ENCODE data around the gene RNF208. TPM values are rescaled to one million over a fixed set of nuclear protein-coding genes. Genes with fewer than 3 reads are reported as not detected.

Gene RNF208
- total RNA-seq, 2 donors from 2014 or later, result 6.6 to 10.3 TPM

DNA sequence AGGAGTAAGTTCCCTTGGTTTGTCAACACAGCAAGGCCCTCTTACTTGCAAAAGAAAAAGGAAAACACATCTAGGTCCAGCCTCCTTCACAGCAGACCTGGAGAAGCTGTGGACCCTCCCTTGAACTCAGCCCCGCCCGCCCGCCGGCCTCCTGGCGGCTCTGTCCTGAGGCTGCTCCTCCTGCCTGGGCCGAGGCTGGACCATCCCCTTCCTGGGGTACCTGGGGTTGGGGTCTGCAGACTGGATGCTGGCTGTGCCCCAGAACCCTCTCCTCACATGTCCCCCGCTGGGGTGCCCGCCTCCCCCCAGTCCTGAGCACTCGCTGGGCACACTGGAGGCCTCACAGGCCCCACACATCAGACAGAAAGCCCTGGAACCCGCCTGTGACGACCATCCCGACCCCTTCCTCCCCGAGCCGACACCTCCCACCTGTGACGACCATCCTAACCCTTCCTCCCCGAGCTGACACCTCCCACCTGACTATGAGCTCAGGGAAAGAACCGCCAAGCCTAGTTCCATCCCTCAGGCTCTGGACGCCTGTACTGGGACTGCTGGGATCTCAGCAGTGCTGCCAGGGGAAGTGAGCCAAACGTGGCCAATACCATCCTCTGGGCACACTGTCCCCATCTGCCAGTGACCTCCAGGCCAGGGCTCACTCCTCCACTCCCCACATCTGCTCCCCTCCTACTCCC is 43.0 kb downstream of the RNF208 start:
- H3K9me3 Mint-ChIP-seq, result no peaks in the 10 kb centered on the region
- H3K27ac Mint-ChIP-seq, result no peak overlapping the region
- ATAC-seq (replicated peaks in 1 of 2) (no peak), DNase-seq (no peak)
- no peaks in the 10 kb centered on the region for H3K27me3 Mint-ChIP-seq (ENCODE audit: low read depth)
- no peaks in the 10 kb centered on the region for H3K4me1 Mint-ChIP-seq (ENCODE audit: low read depth)
- no peak overlapping the region for H3K4me3 Mint-ChIP-seq
- peaks cover 3% of the 10 kb centered on the region in 2 donors for H3K36me3 Mint-ChIP-seq (ENCODE audit: insufficient read depth in 2 of 2)

DNA sequence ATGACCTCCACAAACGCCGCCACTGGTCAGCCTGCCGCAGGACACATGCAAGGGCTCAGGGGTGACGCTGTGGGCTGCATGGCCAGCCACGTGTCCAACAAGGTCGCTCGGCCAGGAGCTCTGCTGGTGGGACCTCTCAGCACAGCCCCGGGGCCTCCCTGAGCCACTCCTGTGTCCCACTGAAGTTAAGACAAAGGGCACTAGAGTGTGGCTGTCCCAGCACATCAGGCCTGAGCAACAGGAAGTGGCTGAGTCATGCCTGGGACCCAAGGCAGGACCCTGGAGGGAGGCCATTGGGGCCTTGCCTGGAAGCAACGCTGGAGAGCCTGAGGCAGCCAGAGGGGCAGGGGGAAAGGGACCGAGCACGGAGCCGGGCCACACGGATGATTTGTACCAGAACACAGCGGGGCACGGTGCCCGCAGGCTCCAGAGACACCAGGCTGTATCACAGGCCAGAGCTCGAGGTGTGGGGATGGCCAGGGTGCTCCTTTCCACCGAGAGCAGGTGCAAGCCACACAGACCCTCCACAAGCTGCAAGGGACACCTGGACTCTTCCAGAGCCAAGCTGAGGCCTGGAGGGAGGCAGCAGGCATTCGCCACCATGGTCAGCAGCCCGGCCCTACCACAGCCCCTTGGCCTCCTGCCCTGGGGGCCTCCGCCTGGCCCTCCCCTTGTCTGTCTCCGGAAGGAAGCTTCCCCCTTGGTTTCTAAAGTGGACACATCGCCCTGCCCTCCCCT is 43.7 kb downstream of the RNF208 start:
- peaks cover 3% of the 10 kb centered on the region in 2 donors for H3K36me3 Mint-ChIP-seq (ENCODE audit: insufficient read depth in 2 of 2)
- DNase-seq, result no peak
- no peak for ATAC-seq (replicated peaks in 1 of 2)
- no peaks in the 10 kb centered on the region for H3K9me3 Mint-ChIP-seq
- H3K27ac Mint-ChIP-seq, result no peak overlapping the region
- no peak overlapping the region for H3K4me3 Mint-ChIP-seq
- H3K27me3 Mint-ChIP-seq (ENCODE audit: low read depth), result peaks cover 3% of the 10 kb centered on the region
- H3K4me1 Mint-ChIP-seq (ENCODE audit: low read depth), result peaks cover 3% of the 10 kb centered on the region

DNA sequence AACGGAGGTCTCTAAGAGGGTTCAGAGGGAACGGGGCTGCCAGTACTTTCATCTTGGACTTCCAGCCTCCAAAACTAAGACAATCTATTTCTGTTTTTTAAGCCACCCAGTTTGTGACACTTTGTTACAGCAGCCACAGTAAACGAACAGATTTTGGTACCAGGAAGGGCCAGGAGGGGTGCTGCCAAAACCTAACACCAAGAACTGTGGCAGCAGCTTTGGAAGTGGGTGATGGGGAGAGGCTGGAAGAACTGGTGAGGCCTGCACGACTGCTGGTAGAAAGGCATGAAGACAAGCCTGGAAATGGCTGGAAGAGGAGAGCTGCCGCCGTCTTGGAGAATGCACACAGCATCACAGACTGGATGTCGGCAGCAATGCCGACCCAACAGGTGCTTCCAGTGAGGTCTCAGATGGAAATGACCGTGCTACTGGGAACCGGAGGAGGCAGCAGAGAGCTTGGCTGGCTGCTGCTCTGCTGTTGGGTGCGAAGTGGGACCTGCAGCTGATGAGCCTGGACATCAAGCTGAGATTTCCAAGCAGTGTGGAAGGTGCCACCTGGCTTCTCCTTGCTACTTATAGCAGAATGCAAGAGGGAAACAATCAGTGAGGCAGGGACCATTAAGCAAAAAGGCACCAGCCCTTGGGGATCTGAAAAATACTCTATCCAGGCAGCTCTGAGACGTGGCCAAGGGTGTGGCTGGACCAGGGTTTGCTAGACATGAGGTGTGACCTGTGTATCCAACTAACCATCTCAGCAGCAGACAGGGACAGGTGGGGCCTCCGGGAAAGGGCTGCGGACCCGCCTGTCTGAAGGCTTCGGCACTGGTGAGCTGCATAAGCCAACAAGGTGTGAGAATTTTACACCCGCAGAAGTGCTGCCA is 45.5 kb downstream of the RNF208 start:
- peak in 1 of 2 donors; percentile 33 for DNase-seq
- peak; percentile 38 to 39 for ATAC-seq (replicated peaks in 1 of 2)
- H3K36me3 Mint-ChIP-seq (ENCODE audit: insufficient read depth in 2 of 2), result no peaks in the 10 kb centered on the region
- peaks cover 10% of the 10 kb centered on the region for H3K27me3 Mint-ChIP-seq (ENCODE audit: low read depth)
- H3K4me1 Mint-ChIP-seq (ENCODE audit: low read depth), result peaks cover 6% of the 10 kb centered on the region
- H3K9me3 Mint-ChIP-seq, result no peaks in the 10 kb centered on the region
- H3K4me3 Mint-ChIP-seq, result no peak overlapping the region
- H3K27ac Mint-ChIP-seq, result no peak overlapping the region

DNA sequence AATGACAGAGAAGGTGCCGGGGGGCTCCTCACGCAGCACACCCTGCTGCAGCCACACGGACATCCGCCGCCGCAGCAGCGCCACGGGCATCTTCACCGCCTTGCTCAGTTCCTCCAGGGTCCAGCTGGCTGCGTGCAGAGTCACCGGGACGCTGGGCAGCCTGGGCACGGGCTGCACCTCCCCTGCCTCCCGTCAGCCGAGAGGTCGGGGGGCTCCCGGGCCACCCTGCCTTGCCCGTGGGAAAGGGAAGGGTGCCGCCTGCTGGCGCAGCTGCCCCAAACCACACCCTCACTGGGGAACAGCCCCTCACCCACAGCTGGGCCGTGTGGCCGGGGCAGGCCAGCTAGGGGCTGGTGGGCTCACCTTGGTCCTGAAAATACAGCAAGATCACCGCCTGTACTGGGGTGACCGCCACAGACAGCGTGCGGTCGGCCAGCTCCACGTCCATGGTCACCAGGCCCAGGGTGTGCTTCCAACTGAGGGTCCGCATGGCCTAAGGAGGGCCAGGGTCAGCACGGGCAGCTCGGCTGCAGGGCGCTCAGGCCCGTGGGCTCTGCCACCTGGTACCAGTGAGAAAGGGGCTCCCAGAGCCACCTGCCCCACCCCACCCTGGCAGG is 46.6 kb downstream of the RNF208 start:
- Mint-ChIP-seq H3K36me3 (ENCODE audit: insufficient read depth in 2 of 2) (no peaks in the 10 kb centered on the region), H3K27ac (no peak overlapping the region), H3K4me1 (ENCODE audit: low read depth) (peaks cover 6% of the 10 kb centered on the region), H3K27me3 (ENCODE audit: low read depth) (peaks cover 16% of the 10 kb centered on the region), H3K4me3 (no peak overlapping the region), H3K9me3 (no peaks in the 10 kb centered on the region)
- ATAC-seq (replicated peaks in 1 of 2) (no peak), DNase-seq (no peak)

DNA sequence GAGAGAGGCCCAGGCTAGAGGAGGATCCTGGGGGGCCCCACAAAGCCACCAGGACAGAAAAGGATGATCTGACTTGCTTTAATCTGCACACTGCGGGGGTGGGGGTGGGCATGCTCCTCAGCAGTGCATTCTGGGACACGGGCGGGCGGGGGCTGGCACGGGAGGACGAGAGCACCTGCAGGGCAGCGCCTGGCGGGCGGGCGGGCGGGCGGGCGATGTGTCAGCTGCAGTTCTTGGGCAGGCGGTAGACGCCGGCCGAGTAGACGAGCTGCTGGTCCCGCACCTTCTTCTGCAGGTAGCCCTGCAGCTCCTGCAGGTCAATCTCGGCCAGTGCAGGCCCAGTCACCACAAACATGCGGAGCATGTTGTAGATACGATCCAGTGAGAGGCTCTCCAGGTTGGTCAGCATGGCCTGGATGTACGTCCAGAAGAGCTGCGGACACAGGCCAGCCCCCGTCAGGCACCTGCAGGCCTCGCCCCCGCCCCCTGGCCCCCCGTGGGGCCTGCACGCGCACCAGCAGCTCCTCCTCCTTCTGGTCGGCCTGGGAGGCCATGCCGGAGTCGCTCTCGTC is 47.2 kb downstream of the RNF208 start:
- Mint-ChIP-seq H3K36me3 (ENCODE audit: insufficient read depth in 2 of 2) (no peaks in the 10 kb centered on the region), H3K4me1 (ENCODE audit: low read depth) (peaks cover 6% of the 10 kb centered on the region), H3K9me3 (no peaks in the 10 kb centered on the region), H3K27ac (no peak overlapping the region), H3K4me3 (no peak overlapping the region), H3K27me3 (ENCODE audit: low read depth) (peaks cover 21% of the 10 kb centered on the region)
- DNase-seq, result no peak
- peak in 1 of 2 donors; percentile 10 for ATAC-seq (replicated peaks in 1 of 2)

DNA sequence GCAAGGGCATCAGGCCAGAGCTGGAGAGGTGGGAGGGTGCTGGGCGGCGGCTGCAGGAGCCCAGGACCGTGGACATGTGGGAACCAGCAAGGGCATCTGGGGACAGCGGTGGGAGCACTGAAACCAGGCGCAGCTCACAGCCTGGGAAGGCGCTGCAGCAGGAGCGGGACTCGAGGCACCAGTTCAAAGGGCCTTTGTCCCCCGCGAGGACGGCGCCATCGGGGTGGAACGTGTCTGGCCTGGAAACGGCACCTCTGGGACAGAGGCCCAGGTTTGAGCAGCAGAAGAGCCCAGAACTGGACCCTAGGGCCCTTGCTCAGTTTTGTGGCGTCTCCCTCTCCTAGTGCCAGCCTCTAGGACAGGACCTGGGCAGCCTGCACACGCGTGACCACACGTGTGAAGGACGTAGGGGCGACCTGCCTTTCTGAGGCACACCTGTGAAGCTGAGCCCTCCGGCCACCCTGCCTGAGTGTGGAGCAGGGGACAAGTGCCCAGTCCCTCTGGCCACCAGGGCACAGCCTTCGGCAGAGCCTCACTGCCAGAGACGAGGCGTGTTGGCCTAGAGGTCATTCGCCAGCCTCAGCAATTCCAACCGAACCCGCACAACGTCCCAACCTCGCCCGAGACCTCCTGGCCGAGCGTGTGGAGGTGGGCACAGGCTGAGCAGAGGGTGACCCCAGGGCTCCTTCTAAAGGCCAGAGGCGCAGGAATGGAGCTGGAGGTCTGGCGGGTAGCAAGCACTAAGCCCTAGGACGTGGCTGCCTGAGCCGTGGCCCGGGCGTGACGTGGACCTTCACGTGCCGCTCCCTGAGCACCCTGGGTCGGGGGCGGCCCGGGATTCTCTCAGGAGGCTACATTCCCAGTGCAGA is 48.0 kb downstream of the RNF208 start:
- Mint-ChIP-seq H3K27ac (no peak overlapping the region), H3K4me3 (no peak overlapping the region)

DNA sequence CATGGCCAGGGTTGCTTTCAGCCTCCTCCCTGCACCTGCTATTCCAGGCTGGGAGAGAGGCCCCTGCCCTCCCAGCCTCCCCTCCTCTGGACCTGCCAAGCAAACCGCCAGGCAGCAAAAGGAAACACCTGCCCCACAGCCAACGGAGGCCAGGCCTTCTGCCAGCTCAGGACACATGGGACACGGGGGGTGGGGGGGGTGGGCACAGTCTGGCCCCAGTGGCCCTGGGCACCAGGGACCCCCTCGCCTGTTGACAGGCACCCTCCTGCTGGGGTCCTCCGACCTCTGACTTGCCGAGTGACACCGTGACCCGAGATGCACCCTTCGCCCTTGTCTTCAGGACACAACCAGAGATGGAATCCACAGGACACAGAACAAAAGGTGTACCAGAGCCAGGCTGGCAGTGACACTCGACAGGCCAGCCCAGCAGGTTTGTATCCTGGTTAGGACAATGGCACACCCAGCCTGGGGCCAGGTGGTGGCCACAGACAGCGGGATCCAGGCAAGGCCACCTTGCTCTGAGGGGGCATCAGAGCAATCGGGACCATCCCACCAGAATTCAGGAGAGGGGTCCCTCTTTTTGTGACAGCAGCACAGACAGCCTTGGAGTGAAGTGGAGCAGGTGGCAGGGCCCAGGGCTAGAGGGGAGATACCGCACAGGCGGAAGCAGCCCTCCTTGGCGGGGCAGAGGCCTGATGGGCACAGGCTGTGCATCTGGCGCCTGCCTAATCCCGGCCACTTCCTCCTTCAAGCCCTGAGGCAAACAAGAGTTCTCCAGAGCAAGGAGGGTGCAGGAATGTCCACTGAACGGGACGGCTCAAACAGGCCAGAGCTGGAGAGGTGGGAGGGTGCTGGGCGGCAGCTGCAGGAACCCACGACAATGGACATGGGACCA is 48.9 kb downstream of the RNF208 start:
- Mint-ChIP-seq H3K4me1 (ENCODE audit: low read depth) (peaks cover 6% of the 10 kb centered on the region), H3K4me3 (no peak overlapping the region), H3K27ac (no peak overlapping the region), H3K27me3 (ENCODE audit: low read depth) (peaks cover 21% of the 10 kb centered on the region), H3K9me3 (no peaks in the 10 kb centered on the region), H3K36me3 (ENCODE audit: insufficient read depth in 2 of 2) (no peaks in the 10 kb centered on the region)
- no peak for DNase-seq
- ATAC-seq (replicated peaks in 1 of 2), result no peak

More for the DNA sequence above, 48.0 kb downstream of the RNF208 start:
- no peaks in the 10 kb centered on the region for H3K36me3 Mint-ChIP-seq (ENCODE audit: insufficient read depth in 2 of 2)
- H3K9me3 Mint-ChIP-seq, result no peaks in the 10 kb centered on the region
- H3K27me3 Mint-ChIP-seq (ENCODE audit: low read depth), result peaks cover 21% of the 10 kb centered on the region
- peaks cover 6% of the 10 kb centered on the region for H3K4me1 Mint-ChIP-seq (ENCODE audit: low read depth)
- ATAC-seq (replicated peaks in 1 of 2) (no peak), DNase-seq (no peak)

DNA sequence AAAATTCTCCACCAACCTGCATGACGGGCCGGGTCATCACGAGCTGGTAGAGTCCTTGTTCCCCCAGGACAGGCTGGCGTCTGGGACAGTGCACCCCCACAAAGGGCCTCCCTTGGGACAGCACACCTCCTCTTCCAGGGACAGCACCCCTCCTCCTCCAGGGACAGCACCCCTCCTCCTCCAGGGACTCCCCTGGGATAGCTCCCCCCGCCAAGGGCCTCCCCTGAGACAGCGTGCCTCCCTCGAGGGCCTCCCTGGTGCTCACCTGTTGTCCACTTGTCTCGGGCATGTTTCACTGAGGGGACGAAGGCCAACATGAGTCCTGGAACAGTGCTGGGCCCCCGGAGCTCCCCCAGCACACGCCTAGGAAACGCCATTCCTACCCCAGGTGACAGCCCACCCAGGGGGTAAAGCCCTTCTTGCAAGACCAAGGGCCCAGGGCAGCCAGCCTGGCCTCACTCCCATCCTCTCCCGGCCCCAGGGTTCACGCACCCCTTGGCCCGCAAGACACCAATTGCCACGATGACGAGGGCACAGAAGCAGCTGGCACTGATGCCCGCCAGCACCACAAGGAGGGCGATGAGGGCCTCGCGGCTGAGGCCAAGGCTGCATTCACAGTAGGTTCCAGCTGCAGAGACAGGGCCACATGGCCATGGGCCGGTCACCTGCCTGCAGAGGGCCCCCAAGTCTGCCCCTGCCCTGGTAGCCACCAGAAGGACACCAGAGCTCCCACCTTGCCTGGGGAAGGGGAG is 50.7 kb downstream of the RNF208 start:
- Mint-ChIP-seq H3K9me3 (no peaks in the 10 kb centered on the region), H3K4me3 (no peak overlapping the region), H3K27me3 (ENCODE audit: low read depth) (peaks cover 27% of the 10 kb centered on the region), H3K27ac (no peak overlapping the region), H3K36me3 (ENCODE audit: insufficient read depth in 2 of 2) (no peaks in the 10 kb centered on the region), H3K4me1 (ENCODE audit: low read depth) (peaks cover 6% of the 10 kb centered on the region)
- ATAC-seq (replicated peaks in 1 of 2), result no peak
- DNase-seq, result no peak

DNA sequence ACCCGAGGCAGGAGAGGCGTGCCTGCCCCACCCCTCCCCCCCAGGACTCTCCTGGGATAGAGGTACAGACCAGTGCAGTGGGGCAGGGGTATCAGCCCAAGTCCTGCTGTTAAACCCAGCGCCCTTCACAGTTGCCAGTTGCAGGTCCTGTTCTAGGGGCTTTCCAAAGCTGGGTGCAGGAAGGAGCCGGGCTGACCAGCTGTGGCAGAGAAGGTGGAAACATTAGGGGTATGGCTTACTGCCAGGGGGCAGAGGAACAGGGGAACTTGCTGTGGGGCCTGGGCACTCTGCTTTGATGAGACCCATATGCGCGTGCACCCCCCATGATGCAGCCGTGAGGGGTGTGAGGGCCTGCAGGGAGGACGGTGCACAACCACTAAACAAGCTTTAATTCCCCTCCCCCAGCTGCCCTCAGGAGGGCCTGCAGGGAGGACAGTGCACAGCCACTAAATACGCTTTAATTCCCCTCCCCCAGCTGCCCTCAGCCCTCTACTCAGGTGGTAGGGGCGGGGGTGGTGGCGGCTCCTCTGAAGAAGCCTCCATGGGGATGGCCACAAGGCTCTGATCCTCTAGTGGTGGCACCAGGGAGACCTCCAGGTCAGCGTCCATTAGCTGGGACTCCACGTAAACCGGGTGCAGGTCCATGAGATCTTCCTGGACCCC is 51.4 kb downstream of the RNF208 start:
- Mint-ChIP-seq H3K27me3 (ENCODE audit: low read depth) (peaks cover 28% of the 10 kb centered on the region), H3K4me3 (no peak overlapping the region), H3K9me3 (no peaks in the 10 kb centered on the region), H3K4me1 (ENCODE audit: low read depth) (peaks cover 6% of the 10 kb centered on the region), H3K36me3 (ENCODE audit: insufficient read depth in 2 of 2) (no peaks in the 10 kb centered on the region), H3K27ac (no peak overlapping the region)
- DNase-seq (no peak), ATAC-seq (replicated peaks in 1 of 2) (no peak)

All from activated T-cell treated with anti-CD3 and anti-CD28 coated beads, Interleukin-2, amount 50 U/mL, for 72 hours (primary cell).